Natural killer cell (primary cell): ENCODE measurements around the gene GABRB1. TPM values are rescaled to one million over a fixed set of nuclear protein-coding genes. Genes with fewer than 3 reads are reported as not detected.

Experiments used
- ATAC-seq, 3 donors: fragments of 150-1000 bp in 2 of 3; fragments of 200-7000 bp in 1 of 3; cut with Tn5 transposase; 1 replicate in 1 of 3; 2 replicates in 2 of 3; pipeline ENCODE4 v1.10.0; 2021; ENCODE audit warnings: mild to moderate bottlenecking in 2 of 3, moderate library complexity in 2 of 3
- DNase-seq, 2 donors: peaks; one replicate each; pipeline versions ENCODE4 v3.0.0 to v3.0.0-alpha.2; 2013 to 2021; ENCODE audit warnings: mixed read lengths in 1 of 2
- H3K27ac ChIP-seq: one replicate; pipeline ENCODE4 v1.5.1; 2013; ENCODE audit warnings: mild to moderate bottlenecking, low read length
- H3K27me3 ChIP-seq: one replicate; pipeline ENCODE4 v1.6.1; 2013; ENCODE audit warnings: low read length; ENCODE audit not compliant: control insufficient read depth, insufficient read depth
- H3K36me3 ChIP-seq: one replicate; pipeline ENCODE4 v1.6.1; 2013; ENCODE audit warnings: low read length; ENCODE audit not compliant: control insufficient read depth, insufficient read depth
- H3K4me1 ChIP-seq: one replicate; pipeline ENCODE4 v1.6.1; 2013; ENCODE audit warnings: low read length; ENCODE audit not compliant: control insufficient read depth, insufficient read depth
- H3K4me3 ChIP-seq: one replicate; pipeline ENCODE4 v1.5.1; 2013; ENCODE audit warnings: low read length
- H3K9me3 ChIP-seq: one replicate; pipeline ENCODE4 v1.6.1; 2013; ENCODE audit warnings: low read length; ENCODE audit not compliant: control insufficient read depth, insufficient read depth
- H3K27ac Mint-ChIP-seq, 2 donors: one replicate each; pipeline ENCODE4 v1.8.0; 2022; ENCODE audit warnings: mild to moderate bottlenecking in 2 of 2, mixed read lengths in 2 of 2, moderate library complexity in 1 of 2
- H3K27me3 Mint-ChIP-seq, 2 donors: one replicate each; pipeline ENCODE4 v1.8.0; 2022; ENCODE audit warnings: low read depth in 2 of 2, mixed read lengths in 2 of 2
- H3K36me3 Mint-ChIP-seq: one replicate; pipeline ENCODE4 v1.8.0; 2022; ENCODE audit warnings: mixed read lengths
- H3K4me1 Mint-ChIP-seq, 2 donors: one replicate each; pipeline ENCODE4 v1.8.0; 2022; ENCODE audit warnings: mixed read lengths in 2 of 2
- H3K4me3 Mint-ChIP-seq: one replicate; pipeline ENCODE4 v1.8.0; 2022; ENCODE audit warnings: mild to moderate bottlenecking, moderate library complexity, mixed read lengths
- H3K9me3 Mint-ChIP-seq, 2 donors: one replicate each; pipeline ENCODE4 v1.8.0; 2022; ENCODE audit warnings: mixed read lengths in 2 of 2
- CTCF ChIP-seq: fragments of 200-600 bp; IDR thresholded peaks from one replicate; pipeline ENCODE4 v1.8.0; 2022; ENCODE audit warnings: antibody characterized with exemption
- WGBS: methylation state at CpG from one replicate; pipeline ENCODE4 v1.1.7; 2013; ENCODE audit warnings: missing lambda C conversion rate; ENCODE audit not compliant: insufficient coverage; 5-methylcytosine and 5-hydroxymethylcytosine counted together
- intact Hi-C: fragments of 100-400 bp; cut with micrococcal nuclease; formaldehyde crosslinking; loops from one replicate; pipeline ENCODE4 v1.14.2; 2022
- total RNA-seq, 4 donors: library from RNA; stranded (reverse); fragments of 120-200 nt in 1 of 4; gene quantifications; one replicate each; pipeline versions ENCODE4 v1.2.3 to v1.2.4, GENCODE V29; 2013 to 2022

Gene GABRB1
- total RNA-seq, 3 donors from 2014 or later (not counting 1 experiment from before 2014, with no cell fraction given), result not detected

DNA sequence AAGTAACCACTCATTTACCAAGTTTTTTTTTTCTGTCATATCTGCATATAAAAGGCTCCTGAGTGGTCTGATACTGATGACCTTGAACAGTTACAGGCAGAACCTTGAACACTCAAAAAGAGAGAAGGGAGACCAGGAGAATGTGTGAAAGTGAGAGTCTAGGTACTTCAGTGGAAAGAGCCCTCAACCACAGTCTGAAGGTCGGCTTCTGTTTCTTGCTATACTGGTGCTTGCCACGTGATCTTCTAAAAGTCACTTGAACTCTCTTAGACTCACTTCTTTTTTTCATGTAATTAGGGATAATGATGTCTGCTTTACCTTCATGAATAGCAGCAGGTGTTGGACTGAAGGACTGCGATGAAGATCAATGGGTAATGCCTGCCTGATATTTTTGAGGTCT is 22.8 kb downstream of the GABRB1 start:
- no peak overlapping the region for H3K4me3 Mint-ChIP-seq
- ATAC-seq (no peak), DNase-seq (no peak)
- no peak for TF ChIP-seq CTCF
- H3K27ac Mint-ChIP-seq, result no peak overlapping the region
- H3K36me3 Mint-ChIP-seq, result no peaks in the 10 kb centered on the region
- H3K9me3 Mint-ChIP-seq, result peaks cover 0 to 2% of the 10 kb centered on the region in 2 donors
- H3K4me1 ChIP-seq, result no peaks in the 10 kb centered on the region
- WGBS, result 62% methylated on average over 2 of the region's 3 CpGs
- H3K9me3 ChIP-seq, result no peaks in the 10 kb centered on the region
- H3K36me3 ChIP-seq, result no peaks in the 10 kb centered on the region
- no peak overlapping the region for H3K27ac ChIP-seq
- H3K4me3 ChIP-seq, result no peak overlapping the region
- intact Hi-C loops, result no loop called here
- peaks cover 14 to 41% of the 10 kb centered on the region in 2 donors for H3K27me3 Mint-ChIP-seq
- no peaks in the 10 kb centered on the region for H3K4me1 Mint-ChIP-seq
- H3K27me3 ChIP-seq, result peaks cover 2% of the 10 kb centered on the region

DNA sequence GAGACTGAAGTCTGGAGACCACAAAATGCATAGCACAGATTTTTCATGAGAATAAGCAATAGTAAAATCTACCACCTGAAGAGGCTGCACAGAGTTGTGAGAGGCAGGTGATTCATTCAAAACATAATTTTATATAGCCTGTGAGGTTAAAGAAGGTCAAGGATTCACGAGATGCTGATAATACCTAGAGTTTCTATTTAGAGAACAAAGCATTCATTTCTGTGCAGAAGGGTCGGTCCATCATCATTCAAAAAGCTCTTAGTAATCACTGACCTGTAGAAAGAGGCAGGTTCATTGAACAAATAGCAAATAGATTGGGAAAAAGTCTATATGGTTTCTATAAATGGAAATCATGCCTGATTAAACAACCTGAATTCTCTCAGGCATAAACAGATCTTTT is 26.6 kb downstream of the GABRB1 start:
- Mint-ChIP-seq H3K27me3 (peaks cover 3 to 22% of the 10 kb centered on the region in 2 donors), H3K4me3 (no peak overlapping the region), H3K36me3 (no peaks in the 10 kb centered on the region), H3K4me1 (no peaks in the 10 kb centered on the region), H3K9me3 (peaks cover 0 to 2% of the 10 kb centered on the region in 2 donors), H3K27ac (no peak overlapping the region)
- WGBS, result 88% methylated on average over 2 of the region's 2 CpGs
- no peaks in the 10 kb centered on the region for H3K36me3 ChIP-seq
- no peaks in the 10 kb centered on the region for H3K9me3 ChIP-seq
- no peak for TF ChIP-seq CTCF
- intact Hi-C loops, result no loop called here
- DNase-seq, result no peak
- H3K4me3 ChIP-seq, result no peak overlapping the region
- no peak for ATAC-seq
- no peaks in the 10 kb centered on the region for H3K27me3 ChIP-seq
- no peaks in the 10 kb centered on the region for H3K4me1 ChIP-seq
- H3K27ac ChIP-seq, result no peak overlapping the region

DNA sequence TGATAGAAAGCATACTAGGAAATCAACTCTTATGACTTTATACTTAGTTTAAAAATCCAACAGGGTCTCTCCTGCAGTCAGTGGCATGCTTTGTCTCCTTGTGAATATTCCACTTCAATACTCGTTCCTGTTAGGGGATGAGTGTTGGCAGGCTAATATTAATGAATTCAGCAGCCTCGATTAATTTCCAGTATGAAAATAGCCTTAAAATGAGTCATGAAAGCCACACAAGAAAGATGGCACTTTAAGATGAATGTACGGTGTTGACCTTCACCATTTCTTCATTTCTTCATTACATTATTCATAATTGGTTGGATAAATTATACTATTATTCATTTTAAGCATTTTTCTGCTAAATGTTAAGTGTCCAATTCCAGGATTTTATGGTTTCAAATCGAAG is 29.2 kb downstream of the GABRB1 start:
- DNase-seq (no peak), ATAC-seq (no peak)
- H3K27ac ChIP-seq, result no peak overlapping the region
- intact Hi-C loops, result no loop called here
- Mint-ChIP-seq H3K9me3 (peaks cover 0 to 2% of the 10 kb centered on the region in 2 donors), H3K36me3 (no peaks in the 10 kb centered on the region), H3K4me3 (no peak overlapping the region), H3K27ac (no peak overlapping the region), H3K4me1 (no peaks in the 10 kb centered on the region), H3K27me3 (peaks cover 5 to 21% of the 10 kb centered on the region in 2 donors)
- 89% methylated on average over 2 of the region's 4 CpGs for WGBS
- no peak for TF ChIP-seq CTCF
- H3K4me3 ChIP-seq, result no peak overlapping the region
- H3K4me1 ChIP-seq, result no peaks in the 10 kb centered on the region
- H3K27me3 ChIP-seq, result no peaks in the 10 kb centered on the region
- no peaks in the 10 kb centered on the region for H3K9me3 ChIP-seq
- no peaks in the 10 kb centered on the region for H3K36me3 ChIP-seq

- 100% methylated on average over 1 of the region's 3 CpGs for WGBS
- intact Hi-C loops, result no loop called here
- no peak overlapping the region for H3K27ac Mint-ChIP-seq
Observed at GRCh38 chr4:47061435-47061834, 30.1 kb downstream of the GABRB1 start.

More at GRCh38 chr4:47061435-47061834, 30.1 kb downstream of the GABRB1 start:
- no peak for TF ChIP-seq CTCF
- H3K27ac ChIP-seq, result no peak overlapping the region
- Mint-ChIP-seq H3K9me3 (peaks cover 0 to 2% of the 10 kb centered on the region in 2 donors), H3K27me3 (peaks cover 5 to 16% of the 10 kb centered on the region in 2 donors), H3K4me3 (no peak overlapping the region), H3K36me3 (no peaks in the 10 kb centered on the region), H3K4me1 (no peaks in the 10 kb centered on the region)
- H3K9me3 ChIP-seq, result no peaks in the 10 kb centered on the region
- H3K4me3 ChIP-seq, result no peak overlapping the region
- no peaks in the 10 kb centered on the region for H3K36me3 ChIP-seq
- no peaks in the 10 kb centered on the region for H3K4me1 ChIP-seq
- ATAC-seq (no peak), DNase-seq (no peak)
- no peaks in the 10 kb centered on the region for H3K27me3 ChIP-seq
